CD4-positive, alpha-beta T cell (primary cell): ENCODE results near the gene SLC25A13. TPM values are rescaled to one million over a fixed set of nuclear protein-coding genes. Genes with fewer than 3 reads are reported as not detected.

Experiments used
- ATAC-seq: fragments of 200-7000 bp; cut with Tn5 transposase; one replicate; pipeline ENCODE4 v1.10.0; 2022; ENCODE audit warnings: mild to moderate bottlenecking; ENCODE audit not compliant: poor library complexity
- CTCF ChIA-PET: fragments of 350-600 bp; sonication (Branson Sonifier 250); formaldehyde crosslinking; loops from one replicate; lab custom pipeline; 2021; ENCODE audit warnings: antibody characterized with exemption, inconsistent platforms; lab: Charles Lee
- POLR2A ChIA-PET: fragments of 350-600 bp; sonication (Branson Sonifier 250); formaldehyde crosslinking; loops from one replicate; lab custom pipeline; 2021; ENCODE audit warnings: antibody characterized with exemption, inconsistent platforms; lab: Charles Lee
- DNase-seq, 14 experiments: peaks; one replicate each; pipeline ENCODE4 v3.0.0-alpha.2; 2013 to 2020; ENCODE audit warnings: mixed read lengths in 2 of 14
- H3K27ac ChIP-seq, 2 donors: one replicate each; pipeline versions ENCODE4 v1.5.1 to v1.7.0; 2013; ENCODE audit warnings: low read length in 2 of 2, low read depth in 1 of 2, mild to moderate bottlenecking in 1 of 2
- H3K27me3 ChIP-seq, 2 experiments: 1 replicate in 1 of 2; 2 replicates in 1 of 2; pipeline versions ENCODE4 v1.6.1 to v1.7.0; 2013; ENCODE audit warnings: low read length in 2 of 2, control low read depth in 1 of 2, mild to moderate bottlenecking in 1 of 2, moderate library complexity in 1 of 2; ENCODE audit not compliant: insufficient read depth in 2 of 2, control insufficient read depth in 1 of 2
- H3K36me3 ChIP-seq: one replicate; pipeline ENCODE4 v1.6.1; 2013; ENCODE audit warnings: low read length, control low read depth; ENCODE audit not compliant: insufficient read depth
- H3K4me1 ChIP-seq: one replicate; pipeline ENCODE4 v1.6.1; 2013; ENCODE audit warnings: low read length, control low read depth; ENCODE audit not compliant: insufficient read depth
- H3K4me3 ChIP-seq: one replicate; pipeline ENCODE4 v1.5.1; 2013; ENCODE audit warnings: mild to moderate bottlenecking, low read length, moderate library complexity
- H3K9me3 ChIP-seq, 2 experiments: 1 replicate in 1 of 2; 2 replicates in 1 of 2; pipeline versions ENCODE4 v1.6.1 to v1.7.0; 2013; ENCODE audit warnings: low read length in 2 of 2, mild to moderate bottlenecking in 2 of 2, control low read depth in 1 of 2, moderate library complexity in 1 of 2; ENCODE audit not compliant: control insufficient read depth in 1 of 2, insufficient read depth in 1 of 2
- H3K27ac Mint-ChIP-seq: one replicate; pipeline ENCODE4 v1.8.0; 2020; ENCODE audit warnings: mixed read lengths
- H3K27me3 Mint-ChIP-seq: one replicate; pipeline ENCODE4 v1.8.0; 2021; ENCODE audit warnings: mixed read lengths
- H3K36me3 Mint-ChIP-seq: one replicate; pipeline ENCODE4 v1.8.0; 2021; ENCODE audit warnings: low read depth, mixed read lengths
- H3K4me1 Mint-ChIP-seq: one replicate; pipeline ENCODE4 v1.8.0; 2021; ENCODE audit warnings: low read depth, mixed read lengths
- H3K4me3 Mint-ChIP-seq: one replicate; pipeline ENCODE4 v1.8.0; 2020; ENCODE audit warnings: mild to moderate bottlenecking, mixed read lengths
- H3K9me3 Mint-ChIP-seq: one replicate; pipeline ENCODE4 v1.8.0; 2020; ENCODE audit warnings: mixed read lengths
- intact Hi-C, 2 experiments: fragments of 100-400 bp; cut with DNase I in 1 of 2; cut with micrococcal nuclease in 1 of 2; formaldehyde crosslinking; loops; one replicate each; pipeline versions ENCODE4 v1.15.1 to v1.9.0; 2023 to 2025; cut with DNase I, micrococcal nuclease
- total RNA-seq, 174 experiments: library from RNA in 2 of 174; stranded (reverse) in 2 of 174; gene quantifications; one replicate each; pipeline ENCODE4 v1.2.3 and lab custom pipeline; 2021 to 2026
- TF ChIP-seq, protein P1 (sequence below): fragments of 200-600 bp; IDR thresholded peaks from one replicate; pipeline ENCODE4 v1.8.0; 2022; ENCODE audit warnings: antibody characterized with exemption, mild to moderate bottlenecking

The SLC25A13 gene
- total RNA-seq, 2 experiments from 2014 or later = 12.7 to 13.5 TPM

DNA sequence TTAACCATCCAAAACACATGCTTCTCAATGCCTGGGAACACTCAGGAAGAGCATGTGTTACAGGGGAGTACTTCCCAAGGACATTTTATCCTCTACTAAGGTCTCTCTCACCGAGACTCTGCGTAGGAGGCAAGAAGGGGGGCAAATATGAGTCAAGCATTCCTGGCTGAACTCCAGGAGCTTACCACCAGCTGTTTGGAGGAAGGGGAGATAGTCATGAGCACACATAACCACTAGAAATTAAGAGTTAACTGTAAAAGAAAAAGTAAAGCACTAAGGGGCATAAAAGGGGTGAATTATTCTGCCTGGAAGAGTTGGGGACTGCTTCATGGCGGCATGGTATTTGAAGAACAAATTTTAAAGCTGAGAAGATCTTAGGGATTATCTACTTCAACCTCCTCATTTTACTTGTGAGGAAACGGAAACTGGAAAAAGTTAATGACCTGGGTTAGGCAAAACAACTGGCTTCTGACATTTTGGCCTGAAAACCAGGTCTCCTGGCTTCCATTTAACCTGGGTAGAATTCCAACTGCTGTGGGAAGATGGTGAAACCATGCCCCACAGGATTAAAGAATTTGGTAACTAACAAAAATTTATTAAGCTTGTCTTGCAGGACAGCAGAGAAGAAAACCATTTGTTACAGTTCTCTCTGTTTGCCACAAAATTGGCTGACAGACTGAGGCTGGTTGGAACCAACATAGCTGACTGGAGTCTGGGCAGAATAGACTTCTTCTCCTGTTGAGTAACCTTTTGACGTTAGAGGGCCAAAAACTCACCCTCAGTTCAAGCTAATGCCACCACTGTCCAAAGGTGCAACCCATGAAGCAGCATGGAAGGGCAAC, 85.5 kb downstream of the SLC25A13 start:
- H3K27ac Mint-ChIP-seq = no peak overlapping the region
- no peaks in the 10 kb centered on the region for H3K9me3 ChIP-seq
- H3K4me1 Mint-ChIP-seq = peaks cover 8% of the 10 kb centered on the region
- TF ChIP-seq, protein P1, sequence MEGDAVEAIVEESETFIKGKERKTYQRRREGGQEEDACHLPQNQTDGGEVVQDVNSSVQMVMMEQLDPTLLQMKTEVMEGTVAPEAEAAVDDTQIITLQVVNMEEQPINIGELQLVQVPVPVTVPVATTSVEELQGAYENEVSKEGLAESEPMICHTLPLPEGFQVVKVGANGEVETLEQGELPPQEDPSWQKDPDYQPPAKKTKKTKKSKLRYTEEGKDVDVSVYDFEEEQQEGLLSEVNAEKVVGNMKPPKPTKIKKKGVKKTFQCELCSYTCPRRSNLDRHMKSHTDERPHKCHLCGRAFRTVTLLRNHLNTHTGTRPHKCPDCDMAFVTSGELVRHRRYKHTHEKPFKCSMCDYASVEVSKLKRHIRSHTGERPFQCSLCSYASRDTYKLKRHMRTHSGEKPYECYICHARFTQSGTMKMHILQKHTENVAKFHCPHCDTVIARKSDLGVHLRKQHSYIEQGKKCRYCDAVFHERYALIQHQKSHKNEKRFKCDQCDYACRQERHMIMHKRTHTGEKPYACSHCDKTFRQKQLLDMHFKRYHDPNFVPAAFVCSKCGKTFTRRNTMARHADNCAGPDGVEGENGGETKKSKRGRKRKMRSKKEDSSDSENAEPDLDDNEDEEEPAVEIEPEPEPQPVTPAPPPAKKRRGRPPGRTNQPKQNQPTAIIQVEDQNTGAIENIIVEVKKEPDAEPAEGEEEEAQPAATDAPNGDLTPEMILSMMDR = no peak
- ChIA-PET POLR2A (no interaction called here), CTCF (no interaction called here)
- H3K9me3 Mint-ChIP-seq = no peaks in the 10 kb centered on the region
- ATAC-seq (no peak), DNase-seq (no peak)
- H3K36me3 Mint-ChIP-seq = peaks cover 17% of the 10 kb centered on the region
- no peaks in the 10 kb centered on the region for H3K27me3 ChIP-seq
- no peak overlapping the region for H3K27ac ChIP-seq
- no peak overlapping the region for H3K4me3 ChIP-seq
- H3K36me3 ChIP-seq = no peaks in the 10 kb centered on the region
- no peaks in the 10 kb centered on the region for H3K27me3 Mint-ChIP-seq
- H3K4me3 Mint-ChIP-seq = no peak overlapping the region
- no peaks in the 10 kb centered on the region for H3K4me1 ChIP-seq
- intact Hi-C loops = no loop called here

DNA sequence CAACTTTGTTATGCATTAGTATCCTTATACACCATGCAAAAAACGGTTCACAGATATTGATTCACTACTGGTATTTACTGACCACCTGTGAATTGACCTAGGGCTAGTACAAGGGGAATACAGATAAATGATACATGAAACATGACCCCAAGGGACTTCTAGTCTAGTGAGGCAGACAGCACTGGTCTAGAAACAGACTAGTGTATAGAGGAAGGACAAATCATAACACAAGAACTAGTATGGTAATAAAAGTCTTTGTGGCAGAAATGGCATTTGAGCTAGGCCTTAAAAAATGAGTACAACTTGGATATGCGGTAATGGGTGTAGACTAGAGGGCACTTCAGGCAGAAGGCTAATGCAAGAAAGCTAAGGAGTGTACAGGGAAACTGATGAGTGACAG, 86.6 kb downstream of the SLC25A13 start:
- Mint-ChIP-seq H3K4me1 (peaks cover 7% of the 10 kb centered on the region), H3K36me3 (peaks cover 25% of the 10 kb centered on the region), H3K4me3 (no peak overlapping the region), H3K27ac (no peak overlapping the region), H3K9me3 (no peaks in the 10 kb centered on the region), H3K27me3 (no peaks in the 10 kb centered on the region)
- H3K4me1 ChIP-seq = no peaks in the 10 kb centered on the region
- ATAC-seq = no peak
- TF ChIP-seq, protein P1 = no peak
- H3K27me3 ChIP-seq = no peaks in the 10 kb centered on the region
- H3K27ac ChIP-seq = no peak overlapping the region
- H3K36me3 ChIP-seq = no peaks in the 10 kb centered on the region
- intact Hi-C loops = no loop called here
- CTCF ChIA-PET = no interaction called here
- no peak for DNase-seq
- H3K4me3 ChIP-seq = no peak overlapping the region
- no peaks in the 10 kb centered on the region for H3K9me3 ChIP-seq
- POLR2A ChIA-PET = no interaction called here

DNA sequence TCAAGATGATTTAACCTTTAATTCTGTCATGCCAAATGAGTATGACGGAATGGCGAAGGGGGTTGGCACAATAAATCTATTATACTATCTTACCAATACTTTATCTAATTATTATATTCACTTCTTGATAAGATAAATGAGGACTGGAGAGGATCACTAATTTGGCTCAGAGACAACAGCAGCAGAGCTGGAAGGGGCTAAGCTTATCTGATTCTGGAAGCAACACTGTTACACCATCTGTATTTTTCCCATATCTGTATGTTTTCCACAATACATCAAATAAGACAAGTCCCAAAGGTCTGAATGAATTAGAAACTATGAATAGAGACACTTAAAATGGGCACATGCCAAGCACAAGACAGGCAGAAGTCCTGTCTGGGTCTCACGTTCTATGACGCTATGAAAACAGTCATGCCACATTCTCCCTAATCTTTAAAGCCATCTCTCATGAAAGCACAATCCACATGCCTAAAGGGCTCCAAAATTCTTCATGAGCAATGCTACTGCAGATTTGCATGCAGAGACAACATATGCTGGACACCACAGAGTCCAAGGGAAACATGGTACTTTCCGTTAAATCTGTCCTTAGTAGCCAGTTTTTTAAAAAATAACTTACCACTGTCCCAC, 88.3 kb downstream of the SLC25A13 start:
- ChIA-PET CTCF (no interaction called here), POLR2A (no interaction called here)
- no peak for ATAC-seq

More for the DNA sequence above, 88.3 kb downstream of the SLC25A13 start:
- no peak for DNase-seq
- Histone ChIP-seq H3K36me3 (no peaks in the 10 kb centered on the region), H3K4me3 (no peak overlapping the region), H3K9me3 (peaks cover 0 to 4% of the 10 kb centered on the region in 2 experiments), H3K4me1 (no peaks in the 10 kb centered on the region), H3K27me3 (no peaks in the 10 kb centered on the region), H3K27ac (no peak overlapping the region)
- H3K27me3 Mint-ChIP-seq = no peaks in the 10 kb centered on the region
- H3K9me3 Mint-ChIP-seq = no peaks in the 10 kb centered on the region
- H3K27ac Mint-ChIP-seq = no peak overlapping the region
- H3K4me1 Mint-ChIP-seq = peaks cover 4% of the 10 kb centered on the region
- TF ChIP-seq, protein P1 = no peak
- intact Hi-C loops = no loop called here
- H3K36me3 Mint-ChIP-seq = peaks cover 35% of the 10 kb centered on the region
- no peak overlapping the region for H3K4me3 Mint-ChIP-seq
